GM18517 (cell line): ENCODE measurements around the gene GRIA1.

Experiments
- ATAC-seq: cut with Tn5 transposase; IDR thresholded peaks from one replicate; pipeline ENCODE4 v1.9.1; 2021; ENCODE audit warnings: mild to moderate bottlenecking, moderate library complexity; ENCODE audit not compliant: unreplicated experiment

The GRIA1 gene

GRCh38 chr5:153490118-153491037 lies at the start of gene GRIA1:
TSS of gene GRIA1 (plus strand) at chr5:153490670.
- ATAC-seq: no peak

GRCh38 chr5:153445875-153446579 lies 44.4 kb upstream of the GRIA1 start:
- no peak for ATAC-seq

GRCh38 chr5:153447534-153447933 lies 42.9 kb upstream of the GRIA1 start:
- no peak for ATAC-seq

GRCh38 chr5:153456354-153456753 lies 34.1 kb upstream of the GRIA1 start:
- ATAC-seq: no peak

GRCh38 chr5:153456993-153457392 lies 33.5 kb upstream of the GRIA1 start:
- no peak for ATAC-seq

GRCh38 chr5:153458268-153458667 lies 32.2 kb upstream of the GRIA1 start:
- ATAC-seq: no peak

GRCh38 chr5:153459051-153459743 lies 31.3 kb upstream of the GRIA1 start:
- no peak for ATAC-seq

GRCh38 chr5:153460421-153460820 lies 30.0 kb upstream of the GRIA1 start:
- no peak for ATAC-seq

GRCh38 chr5:153461341-153461740 lies 29.1 kb upstream of the GRIA1 start:
- no peak for ATAC-seq

- ATAC-seq: no peak
Measured at GRCh38 chr5:153463806-153464205, 26.7 kb upstream of the GRIA1 start.

GRCh38 chr5:153467546-153467945 lies 22.9 kb upstream of the GRIA1 start:
- no peak for ATAC-seq

- no peak for ATAC-seq
Measured at GRCh38 chr5:153469423-153469822, 21.0 kb upstream of the GRIA1 start.

GRCh38 chr5:153470736-153471135 lies 19.7 kb upstream of the GRIA1 start:
- ATAC-seq: no peak

GRCh38 chr5:153476767-153477166 lies 13.7 kb upstream of the GRIA1 start:
- ATAC-seq: no peak

- ATAC-seq: peak; percentile 95
Measured at GRCh38 chr5:153480401-153480800, 10.1 kb upstream of the GRIA1 start.

GRCh38 chr5:153483482-153483881 lies 7.0 kb upstream of the GRIA1 start:
- ATAC-seq: no peak

GRCh38 chr5:153485641-153486040 lies 4.8 kb upstream of the GRIA1 start:
- no peak for ATAC-seq

- no peak for ATAC-seq
Measured at GRCh38 chr5:153486771-153487170, 3.7 kb upstream of the GRIA1 start.

- no peak for ATAC-seq
Measured at GRCh38 chr5:153489611-153490010, 859 bp upstream of the GRIA1 start.

- ATAC-seq: no peak
Measured at GRCh38 chr5:153491038-153491744, 721 bp downstream of the GRIA1 start.

- no peak for ATAC-seq
Measured at GRCh38 chr5:153491856-153492255, 1.4 kb downstream of the GRIA1 start.
